Neural progenitor cell (in vitro differentiated cells): Measurements from ENCODE around the gene TRAK1.

Experiments used
- CTCF ChIP-seq: fragments of 200-600 bp; sonication (generic); IDR thresholded peaks from 2 replicates; pipeline ENCODE4 v1.5.1; 2017; ENCODE audit warnings: antibody characterized with exemption, mild to moderate bottlenecking
- EZH2phosphoT487 ChIP-seq: fragments of 200-600 bp; sonication (generic); IDR thresholded peaks from 2 replicates; pipeline ENCODE4 v1.6.1; 2017; ENCODE audit warnings: antibody characterized with exemption

- TF ChIP-seq CTCF (no peak), EZH2phosphoT487 (no peak)
Measured at GRCh38 chr3:42246091-42246490, 154.9 kb downstream of the TRAK1 start.
